HG03064 (cell line): ENCODE results near the gene PLCL2.

Source experiments
- ATAC-seq: cut with Tn5 transposase; IDR thresholded peaks from one replicate; pipeline ENCODE4 v1.9.1; 2021; ENCODE audit warnings: low read depth; ENCODE audit not compliant: unreplicated experiment

The PLCL2 gene

DNA sequence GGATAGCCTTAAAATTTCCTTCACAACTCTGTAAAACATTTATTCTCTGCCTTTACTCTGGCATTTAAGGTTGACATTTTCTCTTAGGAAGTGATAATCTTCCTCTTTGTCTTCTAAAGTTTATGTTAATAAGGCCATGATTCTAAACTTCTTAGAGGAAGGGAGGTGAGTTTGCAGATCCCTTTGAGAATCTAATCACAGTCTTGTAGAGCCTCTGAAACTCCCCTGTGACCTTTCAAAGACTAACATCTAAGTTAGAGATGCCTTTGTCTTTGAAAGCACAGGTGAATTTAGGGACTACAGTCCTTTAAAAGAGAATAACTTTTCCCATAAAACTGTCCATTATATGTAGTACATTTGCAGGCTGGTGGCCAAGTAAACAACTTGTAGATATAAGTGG lies 115.1 kb downstream of the PLCL2 start:
- no peak for ATAC-seq

DNA sequence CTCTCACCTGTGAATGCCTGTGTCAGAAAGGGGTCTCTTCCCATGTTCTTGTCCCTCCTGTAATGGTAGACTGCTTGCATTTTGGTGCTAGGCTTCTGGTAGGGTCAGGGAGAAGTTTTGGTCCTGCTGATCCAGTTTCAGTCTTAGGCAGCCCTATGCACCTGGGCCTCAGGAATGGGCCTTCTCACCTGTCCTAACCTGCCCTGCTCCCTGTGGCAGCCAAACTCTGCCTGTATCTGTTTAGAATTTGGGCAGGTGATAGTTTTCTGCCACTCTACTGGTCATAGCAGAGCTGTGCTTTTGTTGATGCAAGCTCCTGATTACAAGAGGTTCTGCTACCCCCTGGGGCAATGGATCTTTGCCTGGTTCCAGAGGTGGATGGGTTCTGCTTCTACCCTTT lies 118.7 kb downstream of the PLCL2 start:
- no peak for ATAC-seq

DNA sequence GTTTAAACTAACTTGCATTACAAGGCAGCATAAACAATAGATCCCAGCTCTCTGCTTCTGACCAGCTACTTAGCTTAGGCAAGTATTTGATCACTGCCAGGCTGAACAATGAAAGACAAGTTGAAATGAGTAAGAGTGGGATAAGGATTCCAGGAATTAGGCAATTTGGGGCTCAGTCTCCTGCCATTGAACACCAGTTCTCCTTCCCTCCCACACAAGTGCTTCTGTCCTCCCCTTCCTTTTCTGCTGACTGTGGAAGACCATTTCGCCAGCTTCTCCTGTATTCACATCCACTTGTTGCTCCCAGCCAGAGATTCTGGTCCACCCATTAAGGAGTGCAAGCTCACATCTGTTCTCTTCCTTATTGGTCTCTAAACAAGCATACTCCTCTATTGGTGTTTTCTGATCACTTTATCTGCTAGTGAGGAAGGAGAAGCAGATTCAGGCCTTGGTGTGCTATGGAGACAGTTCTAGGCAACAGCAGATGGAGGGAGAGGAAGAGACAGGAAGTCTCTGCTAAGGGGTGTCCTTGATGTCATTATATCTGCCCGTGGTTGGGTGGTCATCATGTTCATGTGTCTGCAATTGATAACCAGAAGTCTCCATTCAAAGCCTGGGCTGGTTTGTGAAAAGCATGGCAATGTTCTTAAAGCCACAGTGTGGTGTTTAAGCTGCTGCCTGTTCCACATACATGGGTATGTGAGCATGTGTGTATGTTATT lies 121.5 kb downstream of the PLCL2 start:
- ATAC-seq = no peak

DNA sequence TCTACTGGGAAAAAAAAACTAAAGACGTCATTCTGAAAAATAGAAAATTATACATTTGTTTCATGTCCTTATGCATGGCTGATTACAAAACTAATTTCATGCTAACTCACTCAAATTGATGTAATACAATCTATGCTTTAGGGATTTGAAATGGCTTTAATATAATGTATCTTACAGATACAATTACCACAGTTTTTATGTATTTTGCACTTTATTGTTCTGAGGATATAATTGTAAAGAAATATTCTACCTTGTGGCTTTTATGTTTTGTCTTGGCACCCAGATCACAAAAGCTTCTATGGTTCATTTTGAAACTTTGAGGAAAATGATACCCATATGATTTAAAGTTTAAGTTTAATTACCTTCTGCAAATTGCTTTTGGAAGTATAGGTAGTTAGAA lies 122.5 kb downstream of the PLCL2 start:
- no peak for ATAC-seq

DNA sequence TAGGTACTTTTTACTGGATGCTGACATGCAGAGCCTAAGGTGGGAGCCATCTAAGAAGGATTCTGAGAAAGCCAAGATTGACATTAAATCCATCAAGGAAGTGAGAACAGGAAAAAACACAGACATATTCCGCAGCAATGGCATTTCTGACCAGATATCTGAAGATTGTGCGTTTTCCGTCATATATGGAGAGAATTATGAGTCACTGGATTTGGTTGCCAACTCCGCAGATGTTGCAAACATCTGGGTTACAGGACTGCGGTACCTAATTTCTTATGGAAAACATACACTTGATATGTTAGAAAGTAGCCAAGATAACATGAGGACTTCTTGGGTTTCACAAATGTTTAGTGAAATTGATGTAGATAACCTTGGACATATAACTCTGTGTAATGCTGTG lies 125.1 kb downstream of the PLCL2 start:
- ATAC-seq = no peak

DNA sequence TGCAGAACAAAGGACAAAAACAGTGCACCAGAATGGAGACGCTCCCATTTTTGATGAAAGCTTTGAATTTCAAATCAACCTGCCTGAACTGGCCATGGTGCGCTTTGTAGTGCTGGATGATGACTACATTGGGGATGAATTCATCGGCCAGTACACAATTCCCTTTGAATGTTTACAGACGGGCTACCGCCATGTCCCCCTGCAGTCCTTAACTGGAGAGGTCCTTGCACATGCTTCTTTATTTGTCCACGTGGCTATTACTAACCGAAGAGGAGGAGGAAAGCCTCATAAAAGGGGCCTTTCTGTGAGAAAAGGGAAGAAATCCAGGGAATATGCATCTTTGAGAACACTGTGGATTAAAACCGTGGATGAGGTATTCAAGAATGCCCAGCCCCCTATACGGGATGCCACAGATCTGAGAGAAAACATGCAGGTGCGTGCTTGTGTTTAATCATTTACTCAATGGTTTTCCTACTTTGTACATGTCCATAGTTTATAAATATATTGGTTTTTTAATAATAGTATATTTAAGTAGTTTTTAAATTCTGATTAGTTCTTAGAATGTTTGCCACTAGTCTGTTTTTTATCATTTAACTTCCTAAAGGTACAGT lies 127.1 kb downstream of the PLCL2 start:
- no peak for ATAC-seq

DNA sequence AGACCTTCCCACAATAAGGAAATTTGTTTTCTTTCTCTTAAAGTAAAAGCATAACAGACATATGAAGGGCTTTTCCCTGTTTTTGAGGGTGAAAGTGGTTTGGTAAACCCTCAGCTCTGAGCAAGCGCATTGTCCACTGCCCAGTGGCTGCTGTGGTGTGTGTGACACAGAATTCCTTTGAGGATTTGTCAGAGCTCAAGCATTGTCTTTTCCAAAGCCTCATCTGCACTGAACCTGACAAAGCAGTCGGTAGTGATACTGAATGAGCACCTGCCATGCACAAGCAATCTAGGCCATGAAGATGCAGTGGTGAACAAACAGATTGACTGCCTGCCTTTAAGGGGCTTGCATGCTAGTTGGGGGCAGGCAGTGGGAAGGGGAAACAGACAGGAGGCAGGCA lies 128.3 kb downstream of the PLCL2 start:
- ATAC-seq = no peak

DNA sequence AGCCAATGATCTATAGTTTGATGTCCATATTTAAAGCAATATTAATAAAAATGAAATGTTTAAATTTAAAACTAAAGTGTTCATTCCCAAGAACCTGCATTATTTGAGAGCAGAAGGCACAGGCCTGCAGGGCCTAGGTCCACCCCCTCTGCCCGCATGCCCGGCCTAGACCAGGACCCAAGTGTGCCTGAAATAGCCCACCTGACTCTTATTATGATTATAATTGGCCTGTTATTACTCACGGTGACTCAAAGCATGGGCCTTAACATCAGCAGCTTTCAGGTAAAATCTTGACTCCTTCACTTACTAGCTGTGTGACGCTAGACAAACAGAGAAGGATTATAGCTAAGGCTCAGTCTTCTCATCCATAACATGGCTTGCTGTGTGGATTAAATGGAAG lies 128.8 kb downstream of the PLCL2 start:
- ATAC-seq = no peak

DNA sequence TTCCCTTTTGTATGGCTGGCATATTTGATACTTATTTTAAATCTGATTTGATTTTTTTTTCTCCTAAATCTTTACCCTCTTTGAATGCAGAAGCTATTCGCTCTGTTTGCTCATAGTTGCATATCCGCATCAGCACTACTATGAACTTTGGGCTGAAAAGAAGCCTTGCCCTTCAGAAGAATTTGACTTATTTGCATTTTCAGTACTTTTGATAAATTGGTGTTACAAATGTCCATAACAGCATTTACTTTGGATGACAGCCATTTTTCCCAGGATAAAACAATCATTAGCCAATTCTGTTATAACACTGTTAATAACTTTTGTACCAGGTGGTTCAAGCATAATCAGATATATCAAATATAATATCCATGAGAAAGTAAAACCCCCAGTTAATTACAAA lies 129.5 kb downstream of the PLCL2 start:
- no peak for ATAC-seq

DNA sequence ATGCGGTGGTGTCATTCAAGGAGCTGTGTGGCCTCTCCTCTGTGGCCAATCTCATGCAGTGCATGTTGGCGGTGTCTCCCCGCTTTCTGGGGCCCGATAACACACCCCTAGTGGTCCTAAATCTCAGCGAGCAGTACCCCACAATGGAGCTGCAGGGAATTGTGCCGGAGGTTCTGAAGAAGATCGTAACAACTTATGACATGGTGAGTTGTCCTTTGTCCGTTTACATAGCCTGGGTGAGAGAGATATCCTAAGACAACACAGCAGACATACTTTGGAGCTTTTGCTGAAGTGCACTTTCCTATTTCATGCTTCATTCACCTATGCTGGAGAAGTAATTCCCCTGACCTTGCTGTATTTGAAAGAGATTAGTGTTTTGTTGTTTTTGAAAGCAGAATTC lies 130.0 kb downstream of the PLCL2 start:
- ATAC-seq = no peak

DNA sequence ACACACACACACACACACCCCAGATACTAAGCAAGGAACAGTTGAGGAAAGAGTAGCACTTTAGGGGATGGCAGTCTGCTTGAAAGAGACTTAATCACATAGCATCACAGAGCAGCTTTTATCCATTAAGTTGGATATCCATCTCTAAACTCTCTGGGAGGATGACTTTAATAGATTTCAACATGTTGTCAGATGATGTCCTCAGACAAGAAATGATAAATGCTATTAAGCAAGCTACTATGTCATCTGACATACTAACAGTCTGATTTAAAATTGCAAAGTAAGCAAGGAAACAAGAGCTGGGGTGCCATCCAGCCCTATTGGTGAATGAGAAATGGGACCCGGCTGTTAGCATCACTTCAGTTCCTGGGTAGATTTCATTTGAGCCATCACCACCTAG lies 136.9 kb downstream of the PLCL2 start:
- ATAC-seq = no peak

DNA sequence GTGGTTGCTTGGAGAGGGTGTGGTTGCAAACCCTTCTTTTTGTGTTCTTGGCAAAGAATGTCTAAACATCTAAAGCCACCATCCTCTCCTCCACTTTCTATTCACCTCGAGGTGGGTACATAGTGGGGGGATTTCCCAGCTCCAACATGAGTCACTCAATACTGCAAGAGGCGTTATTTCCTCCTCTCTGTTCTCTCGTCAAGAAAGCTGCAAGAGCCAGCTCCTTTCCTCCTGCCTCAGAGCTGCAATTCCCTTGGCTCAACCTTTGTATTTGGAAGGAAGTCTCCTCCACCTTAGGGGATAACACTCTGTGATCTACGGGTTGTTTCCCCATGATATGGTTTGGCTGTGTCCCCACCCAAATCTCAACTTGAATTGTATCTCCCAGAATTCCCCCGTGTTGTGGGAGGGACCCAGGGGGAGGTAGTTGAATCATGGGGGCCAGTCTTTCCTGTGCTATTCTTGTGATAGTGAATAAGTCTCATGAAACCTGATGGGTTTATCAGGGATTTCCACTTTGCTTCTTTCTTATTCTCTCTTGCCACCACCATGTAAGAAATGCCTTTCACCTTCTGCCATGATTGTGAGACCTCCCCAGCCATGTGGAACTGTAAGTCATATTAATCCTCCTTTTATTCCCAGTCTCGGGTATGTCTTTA lies 138.4 kb downstream of the PLCL2 start:
- peak; percentile 82 for ATAC-seq

DNA sequence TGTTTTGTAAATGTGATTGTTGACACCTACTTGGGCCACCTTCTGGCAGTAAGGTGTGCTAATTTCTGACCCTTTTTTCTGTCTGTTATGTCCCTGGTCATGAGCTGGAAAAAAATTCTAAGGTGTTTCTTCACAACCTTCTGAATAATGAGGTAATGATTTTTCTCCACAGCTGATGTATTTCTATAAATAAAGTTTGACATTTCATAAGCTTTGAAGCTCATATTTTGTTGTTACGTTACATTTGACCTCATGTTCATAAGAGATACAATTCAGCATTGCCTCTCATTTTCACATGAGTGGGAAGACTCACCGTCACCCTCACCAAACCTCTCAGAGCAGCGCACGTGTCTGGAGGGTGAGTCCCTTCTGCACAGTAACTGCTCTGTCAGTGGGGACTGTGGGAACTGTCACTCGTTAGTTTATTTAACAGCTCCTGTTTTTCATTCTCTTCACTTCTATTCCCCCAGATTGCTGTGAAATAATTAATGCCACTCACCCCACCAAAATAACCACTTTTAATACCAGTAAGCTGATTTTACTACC lies 140.9 kb downstream of the PLCL2 start:
- ATAC-seq = no peak

DNA sequence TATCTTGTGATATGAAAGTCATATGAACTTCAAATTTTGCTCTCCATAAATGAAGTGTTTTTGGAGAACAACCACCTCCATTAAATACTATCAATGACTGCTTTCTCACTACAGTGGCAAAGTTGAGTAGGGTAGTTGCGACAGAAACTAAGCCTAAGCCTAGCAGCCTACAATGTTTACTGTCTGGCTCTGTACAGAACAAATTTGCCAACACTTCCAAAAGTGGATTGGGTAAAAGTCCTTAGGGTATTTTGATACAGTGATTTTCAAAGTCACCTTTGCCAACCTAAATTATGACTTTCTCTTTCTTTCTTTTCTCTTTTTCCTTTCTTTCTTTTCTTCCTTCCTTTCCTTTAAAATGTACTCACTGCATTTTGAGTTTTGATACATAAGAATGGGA lies 142.6 kb downstream of the PLCL2 start:
- no peak for ATAC-seq

DNA sequence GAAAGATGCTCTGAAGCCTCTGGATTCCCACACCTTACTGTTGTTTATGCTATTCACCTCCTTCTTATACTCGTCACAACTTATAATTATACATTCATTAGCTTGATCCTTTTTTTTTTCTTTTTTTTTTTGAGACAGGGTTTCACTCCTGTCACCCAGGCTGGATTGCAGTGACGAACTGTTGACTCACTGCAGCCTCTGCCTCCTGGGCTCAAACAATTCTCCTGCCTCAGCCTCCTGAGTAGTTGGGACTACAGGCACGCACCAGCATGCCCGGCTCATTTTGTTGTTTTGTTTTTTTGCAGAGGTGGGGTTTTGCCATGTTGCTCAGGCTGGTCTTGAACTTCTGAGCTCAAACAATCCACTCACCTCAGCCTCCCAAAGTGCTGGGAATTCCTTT lies 143.6 kb downstream of the PLCL2 start:
- no peak for ATAC-seq

DNA sequence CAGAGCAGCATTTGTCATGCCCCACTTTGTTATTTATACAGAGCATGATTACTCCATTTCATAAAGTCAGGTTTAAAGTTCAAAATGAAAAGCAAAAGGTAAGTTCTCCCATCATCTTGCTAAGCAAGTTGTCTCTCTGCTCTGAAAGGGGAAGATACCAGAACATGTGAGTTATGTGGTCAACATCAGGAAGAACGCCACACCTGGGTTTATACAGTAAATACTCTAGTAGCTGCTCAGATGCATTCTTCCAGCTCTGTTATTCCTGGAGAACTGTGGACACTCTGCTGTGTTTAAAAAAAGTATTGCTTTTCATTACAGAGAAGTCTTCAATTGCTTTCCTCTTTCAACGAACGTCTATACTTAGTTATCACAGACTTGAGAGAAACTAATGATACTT lies 145.7 kb downstream of the PLCL2 start:
- no peak for ATAC-seq

DNA sequence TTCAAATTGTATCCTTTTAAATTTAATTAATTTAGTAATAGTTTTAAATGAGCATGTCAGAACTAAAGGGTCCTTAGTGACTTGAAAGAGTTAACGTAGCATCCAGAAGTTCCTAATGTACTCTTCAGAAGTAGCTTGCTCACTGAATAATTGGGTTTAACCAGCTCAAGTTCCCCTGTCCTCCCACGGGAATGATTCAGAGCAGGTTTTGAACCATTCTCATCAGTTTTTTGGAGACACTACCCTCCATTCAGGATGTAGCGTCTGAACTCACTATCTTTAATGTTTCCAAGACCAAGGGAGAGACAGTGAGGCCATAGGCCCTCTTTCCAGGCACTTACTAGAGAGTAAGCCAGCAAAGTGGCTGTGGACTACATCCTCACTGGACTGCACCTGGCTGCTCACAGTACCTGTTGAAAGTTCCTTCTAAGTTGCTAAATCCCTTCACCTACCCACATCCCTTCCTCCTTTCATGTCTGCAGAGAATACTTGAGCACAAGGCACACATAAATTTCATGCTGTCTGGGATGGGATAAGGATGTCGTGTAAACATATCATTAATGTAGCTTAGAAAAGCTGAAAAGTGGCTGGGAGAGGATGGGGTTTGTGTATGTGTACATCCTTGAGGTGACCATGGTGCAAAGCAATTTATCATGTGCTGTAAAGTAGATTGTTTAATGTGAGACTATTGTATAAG lies 146.3 kb downstream of the PLCL2 start:
- ATAC-seq = no peak

DNA sequence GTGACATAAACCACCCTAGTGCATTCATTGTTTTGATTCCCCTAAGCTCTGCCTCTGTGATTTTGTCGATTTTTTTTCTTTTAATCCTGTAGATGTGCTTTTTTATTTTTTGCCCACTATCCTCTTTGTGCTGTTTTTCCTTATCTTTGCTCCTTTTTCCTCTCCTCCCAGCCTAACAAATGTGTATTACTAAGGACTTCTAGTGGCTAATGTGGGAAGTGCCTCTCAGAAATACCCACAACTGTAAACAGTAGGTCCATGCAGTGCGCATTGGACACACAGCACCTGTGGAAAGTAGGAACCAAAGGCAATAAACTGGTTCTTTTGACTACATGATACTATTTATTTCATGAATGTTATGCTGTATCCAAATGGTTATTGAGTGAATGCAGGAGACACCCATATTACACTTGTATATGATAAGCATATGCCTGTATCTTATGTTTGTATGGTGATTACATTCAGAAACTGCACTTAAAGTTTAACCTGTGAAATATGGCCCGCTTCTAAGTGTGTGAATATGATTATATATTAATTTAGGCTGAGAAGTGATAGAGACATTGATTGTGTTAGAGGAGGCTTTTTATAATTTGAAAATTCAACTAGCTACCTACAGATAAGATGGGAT lies 147.8 kb downstream of the PLCL2 start:
- no peak for ATAC-seq

DNA sequence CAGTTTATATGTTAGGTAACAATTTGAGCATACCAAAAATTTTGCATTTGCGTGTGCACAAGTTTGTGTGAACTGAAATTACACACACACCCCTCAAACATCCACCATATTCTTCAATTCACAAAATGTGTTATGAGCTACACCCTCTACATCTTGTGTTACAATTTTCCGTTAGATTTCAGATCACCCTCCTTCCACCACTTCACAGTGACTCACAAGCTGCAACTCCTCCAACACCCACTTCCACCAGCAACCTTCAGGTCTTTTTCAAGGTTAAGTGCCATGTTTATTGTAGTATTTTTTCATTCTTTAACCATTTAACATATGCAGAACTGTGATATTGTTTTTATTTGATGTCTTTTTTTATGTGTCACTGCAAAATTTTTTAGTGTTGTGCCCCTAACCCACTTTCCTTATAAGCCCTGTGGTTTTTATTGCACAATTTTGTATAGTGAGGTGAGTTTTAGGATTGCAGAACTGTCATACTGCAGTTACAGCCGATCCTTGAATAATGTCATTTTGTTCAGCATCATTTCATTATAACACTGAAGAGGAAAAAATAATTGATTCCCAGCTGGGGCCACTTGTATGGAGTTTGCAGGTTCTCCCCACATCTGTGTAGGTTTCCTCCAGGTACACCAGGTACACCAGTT lies 148.9 kb downstream of the PLCL2 start:
- ATAC-seq = no peak

DNA sequence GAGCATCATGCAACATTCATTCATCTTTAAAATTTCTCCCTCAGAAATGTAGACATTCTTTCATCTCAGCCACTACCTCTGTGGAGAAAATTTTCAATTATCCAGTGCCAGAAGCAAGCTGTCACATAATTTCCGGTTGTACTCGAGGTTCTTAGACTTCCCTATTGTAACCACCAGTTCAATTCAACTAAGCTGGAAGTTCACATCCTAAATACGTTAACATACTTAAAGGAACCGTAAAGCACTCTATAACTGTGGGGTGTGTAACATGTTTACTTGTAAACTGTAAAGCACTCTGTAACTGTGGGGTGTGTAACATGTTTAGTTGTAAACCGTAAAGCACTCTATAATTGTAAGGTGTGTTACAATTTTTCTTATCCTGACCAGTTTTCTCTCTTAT lies 150.3 kb downstream of the PLCL2 start:
- ATAC-seq = no peak
